GM12878 (cell line): ENCODE data around the gene MBD5. TPM values are rescaled to one million over a fixed set of nuclear protein-coding genes. Genes with fewer than 3 reads are reported as not detected.
A peak's percentile ranks its signal among the peaks of the same experiment; 100 is the strongest.

ENCODE experiments used
- ATAC-seq: fragments of 200-7000 bp; cut with Tn5 transposase; 3 replicates; pipeline ENCODE4 v1.9.1; 2020; ENCODE audit warnings: mild to moderate bottlenecking, moderate library complexity
- BruUV-seq: library from RNA; stranded (reverse); fragments of 400-500 nt; replicated peaks from 2 replicates; lab custom pipeline; 2021; lab: Mats Ljungman, UMichigan
- CTCF ChIA-PET: fragments of 300-600 bp; sonication (Branson Sonifier 250); formaldehyde crosslinking; extraction: SDS; loops from one replicate; lab custom pipeline; 2021; ENCODE audit warnings: inconsistent platforms; lab: Yijun Ruan, JAX
- POLR2A ChIA-PET: fragments of 350-600 bp; formaldehyde crosslinking; extraction: SDS; loops from one replicate; lab custom pipeline; 2021; ENCODE audit warnings: inconsistent platforms; lab: Charles Lee
- RAD21 ChIA-PET: fragments of 300-600 bp; sonication (Branson Sonifier 250); formaldehyde crosslinking; loops from one replicate; lab custom pipeline; 2023; ENCODE audit warnings: antibody characterized with exemption; ENCODE audit not compliant: unreplicated experiment; lab: Charles Lee
- SMC1A ChIA-PET: fragments of 300-600 bp; sonication (Branson Sonifier 250); formaldehyde crosslinking; loops from one replicate; lab custom pipeline; 2023; ENCODE audit not compliant: unreplicated experiment, uncharacterized antibody; lab: Charles Lee
- DNase-seq: peaks from one replicate; pipeline ENCODE4 v3.0.0-alpha.2; 2011; ENCODE audit warnings: low read depth, low spot score
- FAIRE-seq: peaks from 3 replicates; lab custom pipeline; 2011; peaks lifted over from hg19 to GRCh38; lab: Jason Lieb, UNC
- H2AFZ ChIP-seq: 2 replicates; pipeline ENCODE4 v1.6.0; 2011; ENCODE audit warnings: low read depth, low read length, control low read depth; ENCODE audit not compliant: control insufficient read depth
- H3K27ac ChIP-seq: 2 replicates; pipeline ENCODE4 v1.5.1; 2011; ENCODE audit warnings: control low read depth; ENCODE audit not compliant: control insufficient read depth, insufficient read depth
- H3K27me3 ChIP-seq, 2 experiments: replicated peaks in 1 of 2; 2 replicates each; pipeline versions ENCODE4 v1.6.0 to v1.6.1; 2011; ENCODE audit warnings: low read length in 1 of 2; ENCODE audit not compliant: control insufficient read depth in 2 of 2, insufficient read depth in 2 of 2
- H3K36me3 ChIP-seq, 2 experiments: 2 replicates each; pipeline ENCODE4 v1.5.1; 2011; ENCODE audit warnings: low read length in 1 of 2; ENCODE audit not compliant: control insufficient read depth in 2 of 2, insufficient read depth in 2 of 2
- H3K4me1 ChIP-seq: 2 replicates; pipeline ENCODE4 v1.6.1; 2011; ENCODE audit warnings: mild to moderate bottlenecking, low read length, moderate library complexity, mixed read lengths; ENCODE audit not compliant: control insufficient read depth, insufficient read depth
- H3K4me2 ChIP-seq: 2 replicates; pipeline ENCODE4 v1.6.0; 2011; ENCODE audit warnings: control low read depth; ENCODE audit not compliant: control insufficient read depth, insufficient read depth
- H3K4me3 ChIP-seq: fragments of 200-600 bp; sonication (generic); 2 replicates; pipeline ENCODE4 v1.5.1; 2016
- H3K79me2 ChIP-seq: 2 replicates; pipeline ENCODE4 v1.6.0; 2011; ENCODE audit warnings: low read length; ENCODE audit not compliant: control insufficient read depth, insufficient read depth
- H3K9ac ChIP-seq: 2 replicates; pipeline ENCODE4 v1.8.0; 2011; ENCODE audit warnings: low read length, control low read depth, mixed read lengths; ENCODE audit not compliant: control insufficient read depth, insufficient read depth
- H3K9me3 ChIP-seq: replicated peaks from 3 replicates; pipeline ENCODE4 v1.5.1; 2011; ENCODE audit warnings: mild to moderate bottlenecking, low read length; ENCODE audit not compliant: control insufficient read depth, insufficient read depth
- H4K20me1 ChIP-seq: 2 replicates; pipeline ENCODE4 v1.6.0; 2011; ENCODE audit not compliant: control insufficient read depth, insufficient read depth
- ASH2L ChIP-seq: fragments of 300-600, 200-600 bp; sonication (generic); IDR thresholded peaks from 2 replicates; pipeline ENCODE4 v1.6.1; 2017; ENCODE audit warnings: low read depth, mild to moderate bottlenecking, borderline replicate concordance
- BHLHE40 ChIP-seq, 2 experiments: fragments of 450-650 bp in 1 of 2; IDR thresholded peaks; 2 replicates each; pipeline ENCODE4 v1.6.1; 2011 to 2017; ENCODE audit warnings: low read depth in 2 of 2, borderline replicate concordance in 1 of 2, improper control_type of control experiment in 1 of 2, low read length in 1 of 2, mild to moderate bottlenecking in 1 of 2
- HDGF ChIP-seq: fragments of 450-650 bp; IDR thresholded peaks from 2 replicates; pipeline ENCODE4 v1.6.1; 2016; ENCODE audit warnings: antibody characterized with exemption
- IRF3 ChIP-seq: fragments of 450-650 bp; IDR thresholded peaks from 2 replicates; pipeline ENCODE4 v1.6.1; 2014; ENCODE audit warnings: mild to moderate bottlenecking
- JUNB ChIP-seq: IDR thresholded peaks from 2 replicates; pipeline ENCODE4 v1.6.1; 2016; ENCODE audit warnings: antibody characterized with exemption, mild to moderate bottlenecking
- RAD21 ChIP-seq: IDR thresholded peaks from 2 replicates; pipeline ENCODE4 v1.6.1; 2011; ENCODE audit warnings: mild to moderate bottlenecking, low read depth, low read length, moderate library complexity; ENCODE audit not compliant: insufficient read depth
- RUNX3 ChIP-seq: IDR thresholded peaks from 2 replicates; pipeline ENCODE4 v1.6.1; 2012; ENCODE audit warnings: low read length, inconsistent platforms
- SMC3 ChIP-seq: IDR thresholded peaks from 2 replicates; pipeline ENCODE4 v1.6.1; 2011; ENCODE audit warnings: low read length, improper control_type of control experiment, borderline replicate concordance
- SPI1 ChIP-seq: IDR thresholded peaks from 2 replicates; pipeline ENCODE4 v1.6.1; 2011; ENCODE audit warnings: low read depth, mild to moderate bottlenecking, low read length, moderate library complexity, borderline replicate concordance; ENCODE audit not compliant: insufficient read depth
- SUPT20H ChIP-seq: IDR thresholded peaks from 2 replicates; pipeline ENCODE4 v1.6.1; 2011; ENCODE audit warnings: low read depth, mild to moderate bottlenecking, low read length, moderate library complexity, borderline replicate concordance; ENCODE audit not compliant: control insufficient read depth
- ZNF384 ChIP-seq: IDR thresholded peaks from 2 replicates; pipeline ENCODE4 v1.6.1; 2012; ENCODE audit warnings: low read depth, mild to moderate bottlenecking, low read length, improper control_type of control experiment, borderline replicate concordance
- WGBS: methylation state at CpG from one replicate; pipeline ENCODE4 v1.1.6; 2016; ENCODE audit warnings: low lambda C conversion rate; ENCODE audit not compliant: insufficient replicate concordance, insufficient coverage; ENCODE audit errors: missing lambda C conversion rate; 5-methylcytosine and 5-hydroxymethylcytosine counted together
- in situ Hi-C: fragments of 300-500 bp; cut with MboI; formaldehyde crosslinking; loops from 9 replicates; pipeline ENCODE4 v1.14.3; 2018; ENCODE audit warnings: mixed read lengths
- intact Hi-C: fragments of 100-400 bp; cut with micrococcal nuclease; formaldehyde crosslinking; loops from one replicate; pipeline ENCODE4 v1.14.2; 2022; ENCODE audit not compliant: unreplicated experiment
- polyA plus RNA-seq, 11 experiments: library from polyadenylated mRNA; depleted of rRNA in 4 of 11; unstranded in 6 of 11; stranded (reverse) in 5 of 11; fragments of >200 nt; fragmentation: Nextera tagmentation in 4 of 11; fragmentation: Illumina TruSeq in 1 of 11; extraction: Ambion mirVana in 4 of 11; extraction: Trizol in 1 of 11; gene quantifications; 1 replicate in 1 of 11; 2 replicates in 10 of 11; pipeline versions ENCODE4 v1.2.1 to v1.2.3, GENCODE V29; 2011 to 2016; ENCODE audit warnings: inconsistent platforms in 2 of 11, missing spikeins in 2 of 11, low read depth in 1 of 11
- total RNA-seq, 4 experiments: library from RNA; depleted of rRNA in 3 of 4; stranded (reverse); fragments of >200 nt in 3 of 4; fragmentation: Illumina TruSeq in 1 of 4; extraction: Trizol in 1 of 4; gene quantifications; 2 replicates each; pipeline versions ENCODE4 v1.2.1 to v1.2.3, GENCODE V29; 2013 to 2021
- TF ChIP-seq, protein P1 (sequence below): IDR thresholded peaks from 2 replicates; pipeline ENCODE4 v1.6.1; 2012; ENCODE audit warnings: low read depth, low read length, improper control_type of control experiment
- TF ChIP-seq, protein P2 (sequence below): IDR thresholded peaks from 2 replicates; pipeline ENCODE4 v1.6.1; 2011; ENCODE audit warnings: borderline replicate concordance, low read depth, mild to moderate bottlenecking, moderate library complexity, low read length; ENCODE audit not compliant: insufficient read depth, poor library complexity, severe bottlenecking
- TF ChIP-seq, protein P3 (sequence below): fragments of 450-650 bp; IDR thresholded peaks from 2 replicates; pipeline ENCODE4 v1.6.1; 2017; ENCODE audit warnings: mild to moderate bottlenecking, moderate library complexity

MBD5 gene
- total and polyA plus RNA-seq, 10 of the 15 experiments (the other 5 are each of a cell fraction or from before 2014, with no cell fraction given) = 7.4 to 58.0 (median 21.2) TPM

- no peaks in the 10 kb centered on the region; a peak in 1 of 4 replicates for H3K36me3 ChIP-seq
- TF ChIP-seq JUNB = no peak
- TF ChIP-seq, protein P1, sequence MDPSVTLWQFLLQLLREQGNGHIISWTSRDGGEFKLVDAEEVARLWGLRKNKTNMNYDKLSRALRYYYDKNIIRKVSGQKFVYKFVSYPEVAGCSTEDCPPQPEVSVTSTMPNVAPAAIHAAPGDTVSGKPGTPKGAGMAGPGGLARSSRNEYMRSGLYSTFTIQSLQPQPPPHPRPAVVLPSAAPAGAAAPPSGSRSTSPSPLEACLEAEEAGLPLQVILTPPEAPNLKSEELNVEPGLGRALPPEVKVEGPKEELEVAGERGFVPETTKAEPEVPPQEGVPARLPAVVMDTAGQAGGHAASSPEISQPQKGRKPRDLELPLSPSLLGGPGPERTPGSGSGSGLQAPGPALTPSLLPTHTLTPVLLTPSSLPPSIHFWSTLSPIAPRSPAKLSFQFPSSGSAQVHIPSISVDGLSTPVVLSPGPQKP = no peak
- no peak for TF ChIP-seq SPI1
- TF ChIP-seq, protein P2, sequence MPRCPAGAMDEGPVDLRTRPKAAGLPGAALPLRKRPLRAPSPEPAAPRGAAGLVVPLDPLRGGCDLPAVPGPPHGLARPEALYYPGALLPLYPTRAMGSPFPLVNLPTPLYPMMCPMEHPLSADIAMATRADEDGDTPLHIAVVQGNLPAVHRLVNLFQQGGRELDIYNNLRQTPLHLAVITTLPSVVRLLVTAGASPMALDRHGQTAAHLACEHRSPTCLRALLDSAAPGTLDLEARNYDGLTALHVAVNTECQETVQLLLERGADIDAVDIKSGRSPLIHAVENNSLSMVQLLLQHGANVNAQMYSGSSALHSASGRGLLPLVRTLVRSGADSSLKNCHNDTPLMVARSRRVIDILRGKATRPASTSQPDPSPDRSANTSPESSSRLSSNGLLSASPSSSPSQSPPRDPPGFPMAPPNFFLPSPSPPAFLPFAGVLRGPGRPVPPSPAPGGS = no peak
- TF ChIP-seq ZNF384 = no peak
- no peak for TF ChIP-seq IRF3
- TF ChIP-seq SMC3 = peak; percentile 39; the same call in 1 of the 2 replicates
- no peak for TF ChIP-seq HDGF
- TF ChIP-seq ASH2L = no peak
- TF ChIP-seq RAD21 = peak; percentile 45
- no peak for TF ChIP-seq BHLHE40 (IDR thresholded peaks at IDR 0.05; ENCODE audit: borderline replicate concordance in 1 of 2, low read depth in 2 of 2, low read length in 1 of 2)
- TF ChIP-seq RUNX3 = no peak
- no peak for TF ChIP-seq SUPT20H
- TF ChIP-seq, protein P3, sequence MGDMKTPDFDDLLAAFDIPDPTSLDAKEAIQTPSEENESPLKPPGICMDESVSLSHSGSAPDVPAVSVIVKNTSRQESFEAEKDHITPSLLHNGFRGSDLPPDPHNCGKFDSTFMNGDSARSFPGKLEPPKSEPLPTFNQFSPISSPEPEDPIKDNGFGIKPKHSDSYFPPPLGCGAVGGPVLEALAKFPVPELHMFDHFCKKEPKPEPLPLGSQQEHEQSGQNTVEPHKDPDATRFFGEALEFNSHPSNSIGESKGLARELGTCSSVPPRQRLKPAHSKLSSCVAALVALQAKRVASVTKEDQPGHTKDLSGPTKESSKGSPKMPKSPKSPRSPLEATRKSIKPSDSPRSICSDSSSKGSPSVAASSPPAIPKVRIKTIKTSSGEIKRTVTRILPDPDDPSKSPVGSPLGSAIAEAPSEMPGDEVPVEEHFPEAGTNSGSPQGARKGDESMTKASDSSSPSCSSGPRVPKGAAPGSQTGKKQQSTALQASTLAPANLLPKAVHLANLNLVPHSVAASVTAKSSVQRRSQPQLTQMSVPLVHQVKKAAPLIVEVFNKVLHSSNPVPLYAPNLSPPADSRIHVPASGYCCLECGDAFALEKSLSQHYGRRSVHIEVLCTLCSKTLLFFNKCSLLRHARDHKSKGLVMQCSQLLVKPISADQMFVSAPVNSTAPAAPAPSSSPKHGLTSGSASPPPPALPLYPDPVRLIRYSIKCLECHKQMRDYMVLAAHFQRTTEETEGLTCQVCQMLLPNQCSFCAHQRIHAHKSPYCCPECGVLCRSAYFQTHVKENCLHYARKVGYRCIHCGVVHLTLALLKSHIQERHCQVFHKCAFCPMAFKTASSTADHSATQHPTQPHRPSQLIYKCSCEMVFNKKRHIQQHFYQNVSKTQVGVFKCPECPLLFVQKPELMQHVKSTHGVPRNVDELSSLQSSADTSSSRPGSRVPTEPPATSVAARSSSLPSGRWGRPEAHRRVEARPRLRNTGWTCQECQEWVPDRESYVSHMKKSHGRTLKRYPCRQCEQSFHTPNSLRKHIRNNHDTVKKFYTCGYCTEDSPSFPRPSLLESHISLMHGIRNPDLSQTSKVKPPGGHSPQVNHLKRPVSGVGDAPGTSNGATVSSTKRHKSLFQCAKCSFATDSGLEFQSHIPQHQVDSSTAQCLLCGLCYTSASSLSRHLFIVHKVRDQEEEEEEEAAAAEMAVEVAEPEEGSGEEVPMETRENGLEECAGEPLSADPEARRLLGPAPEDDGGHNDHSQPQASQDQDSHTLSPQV = no peak
These were observed 180.4 kb downstream of the MBD5 start for GRCh38 chr2:148201075-148202004.

More at GRCh38 chr2:148201075-148202004, 180.4 kb downstream of the MBD5 start:
- no peaks in the 10 kb centered on the region for H3K4me1 ChIP-seq
- CTCF ChIA-PET = interaction anchor here (0.9 to 2.2 kb wide), 4 partner anchors 10 to 266 kb away, joined by 3 to 12 read pairs (median 4); no protein-coding TSS in a partner anchor
- BruUV-seq = no TSS peak
- H2AFZ ChIP-seq = no peak overlapping the region
- POLR2A ChIA-PET = no interaction called here
- SMC1A ChIA-PET = interaction anchor here (0.9 to 1.4 kb wide), 3 partner anchors 15 to 212 kb away, joined by 3 to 4 read pairs (median 3); no protein-coding TSS in a partner anchor
- intact Hi-C loops (loop anchor here (1.0 to 10.0 kb wide), 3 partner anchors 211 to 303 kb away; no protein-coding TSS in a partner anchor), in situ Hi-C loops (no loop called here)
- H4K20me1 ChIP-seq = no peaks in the 10 kb centered on the region
- no peak overlapping the region for H3K9ac ChIP-seq
- no peak overlapping the region for H3K27ac ChIP-seq
- WGBS = 84% methylated on average over 15 of the region's 15 CpGs
- RAD21 ChIA-PET = no interaction called here
- no peaks in the 10 kb centered on the region; the same call in 2 of the 3 replicates for H3K9me3 ChIP-seq
- no peak for DNase-seq
- peak; percentile 85 for ATAC-seq
- H3K27me3 ChIP-seq = no peaks in the 10 kb centered on the region
- H3K4me2 ChIP-seq = no peak overlapping the region
- FAIRE-seq = peak; percentile 13
- no peak overlapping the region for H3K4me3 ChIP-seq
- no peaks in the 10 kb centered on the region for H3K79me2 ChIP-seq
